Embryonic facial prominence (tissue), 1 donor: ENCODE data around the gene PHACTR1.

Experiments
- DNase-seq: peaks from one replicate; pipeline ENCODE4 v3.0.0-alpha.2; 2016; ENCODE audit errors: extremely low spot score

Gene PHACTR1

GRCh38 chr6:12848964-12849808, 132.6 kb downstream of the PHACTR1 start:
- DNase-seq = no peak

- no peak for DNase-seq
Measured at GRCh38 chr6:12849809-12850198, 133.2 kb downstream of the PHACTR1 start.

DNA sequence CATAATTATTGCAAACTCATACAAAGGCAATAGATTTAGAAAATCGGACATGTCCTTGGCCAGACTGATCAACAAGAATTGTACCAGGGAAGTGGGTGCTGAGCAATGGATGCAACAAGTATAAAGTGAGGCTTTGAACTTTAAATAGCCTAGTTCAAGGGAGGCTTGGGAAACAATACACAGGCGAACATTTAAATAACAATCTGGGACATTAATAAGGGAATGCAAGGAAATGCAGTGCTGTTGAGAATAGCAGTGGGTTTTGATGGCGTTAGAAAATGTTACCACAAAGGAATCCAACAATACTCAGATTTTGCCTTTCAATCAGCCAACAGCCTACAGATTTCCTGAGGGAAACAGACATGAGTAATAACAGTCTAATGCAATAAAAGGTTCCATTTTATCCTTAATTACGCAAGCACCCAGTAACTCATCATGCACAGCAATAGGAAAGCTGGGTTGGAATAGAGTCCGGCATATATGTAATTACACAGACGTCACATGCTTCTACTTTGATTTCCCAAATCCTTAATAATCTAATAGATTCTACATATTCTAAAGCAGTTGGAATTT, 134.6 kb downstream of the PHACTR1 start:
- DNase-seq = no peak

- no peak for DNase-seq
Measured at GRCh38 chr6:12861603-12862002, 145.0 kb downstream of the PHACTR1 start.

GRCh38 chr6:12865117-12865516, 148.6 kb downstream of the PHACTR1 start:
- DNase-seq = no peak

DNA sequence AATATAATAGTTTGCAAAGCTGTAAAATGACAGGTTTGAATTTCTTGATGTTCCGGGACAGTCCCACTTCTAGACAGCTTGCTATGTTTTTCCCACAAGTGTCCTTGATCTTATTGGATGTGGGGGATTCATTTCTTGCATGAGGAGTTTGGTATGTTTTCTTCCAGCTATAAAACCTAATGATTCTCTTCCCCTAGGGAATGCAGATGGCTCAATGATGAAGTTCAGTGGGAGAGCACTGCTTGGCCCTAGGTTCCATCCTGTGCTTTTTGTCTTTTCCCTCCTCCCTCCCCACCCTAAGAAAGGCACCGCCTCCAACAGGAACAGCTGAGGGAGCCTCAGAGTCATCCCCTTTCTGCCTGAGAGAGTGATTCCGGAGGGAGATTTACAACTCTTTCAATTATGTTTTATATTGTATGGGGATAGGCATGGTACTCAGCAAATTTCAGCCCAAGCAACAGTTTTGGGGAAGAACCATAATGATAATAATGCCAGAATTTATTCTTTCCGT, 149.2 kb downstream of the PHACTR1 start:
- no peak for DNase-seq

GRCh38 chr6:12866422-12867029, 150.0 kb downstream of the PHACTR1 start:
- DNase-seq = no peak

DNA sequence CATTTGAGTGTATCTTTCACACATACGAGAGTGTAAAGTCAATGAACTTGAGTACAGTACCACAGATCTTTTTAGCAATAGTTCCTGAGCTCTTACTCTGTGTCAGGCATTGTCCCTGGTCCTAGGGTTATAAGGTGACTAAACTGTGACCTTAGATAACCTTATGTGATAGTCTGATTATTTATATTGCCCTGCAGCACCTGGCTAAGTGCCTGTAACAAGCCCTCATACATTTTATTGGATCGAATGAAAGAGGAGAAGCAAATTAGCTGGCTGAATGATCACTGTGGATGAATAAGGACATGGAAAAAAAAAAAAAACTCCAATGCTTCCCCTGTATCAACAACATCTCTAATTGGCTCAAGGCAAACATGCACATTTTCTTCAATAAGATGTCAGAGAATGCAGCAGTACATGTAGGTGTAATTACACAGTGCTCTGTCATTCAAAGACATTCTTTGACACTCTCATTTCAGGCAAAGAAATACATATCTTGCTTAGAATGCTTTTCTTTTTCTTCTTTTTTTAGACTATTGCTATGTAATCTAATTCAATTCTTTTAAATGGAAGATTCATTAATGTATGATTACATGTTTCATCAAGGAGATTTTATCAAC, 153.4 kb downstream of the PHACTR1 start:
- no peak for DNase-seq

GRCh38 chr6:12873691-12874090, 157.1 kb downstream of the PHACTR1 start:
- DNase-seq = no peak

DNA sequence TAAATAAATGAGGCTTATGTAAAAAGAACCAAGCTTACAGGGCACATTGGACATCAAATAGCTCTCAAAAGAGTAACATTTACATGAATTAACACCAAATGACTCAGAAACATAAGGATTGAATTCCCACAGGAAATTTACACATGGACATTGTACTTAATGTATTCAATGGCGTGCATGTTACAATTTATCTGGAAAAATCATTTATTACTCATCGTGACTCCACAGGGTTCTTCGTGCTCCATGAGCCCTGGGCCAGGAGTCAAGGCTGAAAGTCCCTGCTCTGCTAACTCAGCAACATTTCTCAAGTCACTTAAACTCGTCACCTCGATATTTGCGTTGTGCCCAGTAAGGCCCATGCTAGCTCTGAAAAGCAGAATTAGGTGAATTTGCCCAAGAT, 158.5 kb downstream of the PHACTR1 start:
- DNase-seq = no peak

DNA sequence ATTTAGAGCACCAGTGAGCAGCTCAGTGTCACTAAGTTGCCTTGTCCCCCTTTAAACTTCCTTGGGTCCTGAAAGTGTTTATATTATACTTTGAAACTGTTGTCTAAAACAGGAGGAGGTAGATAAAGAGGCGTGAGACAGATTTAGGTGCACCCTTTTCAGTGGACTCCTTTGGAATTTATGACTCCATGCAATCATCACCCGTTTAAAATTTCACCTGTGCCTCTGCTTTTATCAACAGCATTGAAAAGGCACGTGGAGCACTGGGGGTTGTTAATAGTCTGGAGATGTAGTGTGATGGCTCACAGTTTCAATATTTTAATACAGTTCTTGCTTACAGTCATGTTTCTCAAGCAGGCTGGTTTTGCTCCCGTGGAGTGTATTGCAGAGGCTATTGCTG, 162.2 kb downstream of the PHACTR1 start:
- no peak for DNase-seq

DNA sequence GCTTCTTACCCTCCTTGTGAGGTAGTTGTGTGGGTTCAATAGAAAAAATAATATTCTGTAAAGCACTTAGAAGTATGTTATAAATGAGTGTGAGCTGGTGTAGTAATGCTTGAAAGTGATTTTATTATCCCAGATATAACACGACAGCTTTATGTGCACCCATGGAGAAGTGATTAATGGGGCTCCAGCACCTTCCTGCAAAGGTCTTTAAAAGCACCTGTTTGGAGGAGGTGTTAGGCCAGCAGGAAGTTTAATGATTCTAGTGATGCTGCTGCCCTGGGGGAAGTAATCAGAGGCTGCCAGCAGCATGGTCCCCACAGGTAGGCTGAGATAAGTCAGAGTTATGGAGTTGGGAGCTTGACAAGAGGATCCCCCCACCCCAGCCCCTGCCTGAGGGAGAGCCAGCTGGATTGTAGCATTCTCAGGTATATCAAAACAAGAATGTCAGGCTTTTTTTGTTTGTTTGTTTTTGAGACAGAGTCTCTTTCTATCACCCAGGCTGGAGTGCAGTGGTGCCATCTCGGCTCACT, 166.3 kb downstream of the PHACTR1 start:
- no peak for DNase-seq

GRCh38 chr6:12884983-12885382, 168.4 kb downstream of the PHACTR1 start:
- DNase-seq = no peak

DNA sequence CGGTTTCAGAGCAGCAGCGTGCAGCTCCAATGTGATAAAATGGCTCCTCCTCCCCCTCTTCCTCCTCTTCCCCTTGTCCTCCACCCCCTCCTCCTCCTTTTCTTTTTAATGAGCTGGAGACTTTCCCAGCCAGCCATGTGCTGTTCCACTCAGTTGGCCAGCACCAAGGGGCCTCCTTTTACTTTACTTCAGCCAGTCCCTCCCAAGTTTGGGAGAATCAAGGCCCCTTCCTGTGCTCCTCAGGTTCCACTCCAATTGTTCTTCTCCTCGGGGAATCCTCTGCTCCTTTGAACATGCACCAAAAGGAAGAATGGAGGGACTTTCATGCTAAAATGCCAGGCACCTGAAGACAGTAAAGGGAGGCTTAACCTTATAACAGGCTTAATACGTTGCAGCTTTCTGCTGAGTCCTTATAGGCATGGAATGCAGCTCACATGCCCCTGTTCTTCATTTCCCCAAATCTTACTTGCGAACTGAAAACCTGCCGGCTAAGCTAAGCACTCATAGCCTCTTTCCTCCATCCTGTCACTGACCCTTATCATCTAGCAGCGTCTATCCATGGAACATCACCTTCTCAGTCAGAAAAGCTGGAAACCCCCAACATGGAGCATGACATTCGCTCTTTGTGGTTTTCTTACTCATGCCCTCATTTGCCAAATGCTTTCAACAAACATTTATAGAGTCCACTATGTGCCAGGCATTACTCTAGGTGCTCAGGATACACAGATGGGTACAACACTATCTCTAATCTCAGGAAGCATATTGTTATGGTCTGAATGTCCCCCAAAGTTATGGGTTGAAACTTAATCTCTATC, 170.6 kb downstream of the PHACTR1 start:
- no peak for DNase-seq

DNA sequence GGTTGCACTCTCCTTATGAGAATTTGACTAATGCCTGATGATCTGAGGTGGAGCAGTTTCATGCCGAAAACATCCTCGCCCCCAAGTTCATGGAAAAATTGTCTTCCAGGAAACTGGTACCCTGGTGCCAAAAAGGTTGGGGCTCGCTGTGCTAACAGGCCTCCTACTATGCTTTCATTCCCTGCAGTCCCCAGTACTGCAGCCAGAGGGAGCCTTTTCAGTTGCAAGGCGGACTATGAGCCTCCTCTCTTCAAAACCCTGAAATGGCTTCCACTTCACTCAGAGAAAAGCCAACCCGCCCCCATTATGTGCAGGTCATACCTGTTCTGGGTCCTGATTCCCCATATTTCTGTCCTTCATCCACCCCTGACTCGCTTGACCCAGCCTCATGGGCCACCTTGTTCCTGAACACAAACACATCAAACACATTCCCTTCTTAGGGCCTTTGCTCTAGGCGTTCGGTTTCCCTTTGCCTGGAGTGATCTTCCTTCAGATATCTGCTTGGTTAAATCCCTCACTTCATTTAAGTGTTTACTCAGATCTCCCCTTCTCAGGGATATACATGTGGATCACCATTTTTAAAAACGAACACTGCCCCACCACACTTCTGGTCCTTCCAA, 173.7 kb downstream of the PHACTR1 start:
- no peak for DNase-seq

GRCh38 chr6:12891595-12891994, 175.0 kb downstream of the PHACTR1 start:
- no peak for DNase-seq

DNA sequence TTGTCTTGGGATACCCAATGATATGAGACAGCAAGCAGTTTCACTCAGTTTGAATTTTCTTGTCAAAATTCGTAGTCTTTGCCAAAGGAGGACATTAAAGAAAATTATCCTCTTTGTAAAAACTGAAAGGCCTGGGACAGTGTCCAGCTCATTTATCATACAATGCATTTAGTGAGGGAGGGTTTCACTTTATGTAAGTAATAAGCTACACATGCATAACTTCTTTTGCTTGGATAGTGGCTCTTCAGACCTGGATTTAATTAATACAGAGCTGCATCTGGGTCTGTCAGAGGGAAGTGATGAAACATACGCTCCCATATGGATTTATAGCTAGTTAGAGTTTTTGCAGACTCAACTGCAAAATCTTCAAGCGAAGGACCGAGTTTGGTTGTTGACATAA, 175.6 kb downstream of the PHACTR1 start:
- peak; percentile 39 for DNase-seq

- no peak for DNase-seq
Measured at GRCh38 chr6:12893036-12893435, 176.5 kb downstream of the PHACTR1 start.

GRCh38 chr6:12895721-12896120, 179.2 kb downstream of the PHACTR1 start:
- no peak for DNase-seq

- no peak for DNase-seq
Measured at GRCh38 chr6:12896208-12896733, 179.7 kb downstream of the PHACTR1 start.

DNA sequence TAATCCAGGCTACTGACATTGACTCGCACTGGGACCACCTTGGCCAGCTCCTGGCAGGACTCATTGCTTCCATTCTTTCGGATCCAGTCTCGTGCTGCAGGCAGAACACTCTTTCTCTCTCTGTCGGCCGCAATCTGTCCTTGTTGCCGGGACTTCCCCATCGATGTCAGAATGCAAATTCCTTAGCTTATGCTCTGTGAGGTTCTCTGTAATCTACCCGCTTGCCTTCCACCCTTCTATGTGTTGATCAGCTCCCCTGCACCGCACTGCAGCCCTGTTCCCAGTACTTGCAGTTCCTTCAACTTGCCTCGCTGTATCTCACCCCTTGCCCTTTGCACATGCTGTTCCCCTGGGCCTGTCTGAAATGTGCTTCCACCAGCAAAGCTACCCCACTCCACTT, 182.0 kb downstream of the PHACTR1 start:
- no peak for DNase-seq
